Ovary (tissue), 9 donors: ENCODE results near the gene SLIT3. TPM values are rescaled to one million over a fixed set of nuclear protein-coding genes. Genes with fewer than 3 reads are reported as not detected.

Experiments
- DNase-seq, 5 donors: peaks; one replicate each; pipeline ENCODE4 v3.0.0-alpha.2; 2019 to 2020
- H3K27ac ChIP-seq, 2 donors: fragments of 200-600 bp; one replicate each; pipeline versions ENCODE4 v1.5.1 to v1.8.0; 2019 to 2022
- H3K27me3 ChIP-seq: fragments of 200-600 bp; one replicate; pipeline ENCODE4 v1.8.0; 2022
- H3K36me3 ChIP-seq: fragments of 200-600 bp; sonication (generic); one replicate; pipeline ENCODE4 v1.5.1; 2019
- H3K4me1 ChIP-seq: one replicate; pipeline ENCODE4 v1.8.1; 2013; ENCODE audit warnings: mild to moderate bottlenecking, moderate library complexity; ENCODE audit not compliant: insufficient read depth
- H3K4me3 ChIP-seq: fragments of 200-600 bp; sonication (generic); one replicate; pipeline ENCODE4 v1.5.1; 2017
- H3K9me3 ChIP-seq, 2 donors: fragments of 200-600 bp in 1 of 2; sonication (generic) in 1 of 2; one replicate each; pipeline versions ENCODE4 v1.5.1 to v1.8.1; 2013 to 2019; ENCODE audit warnings: mild to moderate bottlenecking in 1 of 2, moderate library complexity in 1 of 2
- CTCF ChIP-seq, 3 donors: fragments of 450-650 bp in 2 of 3; fragments of 200-600 bp in 1 of 3; IDR thresholded peaks; one replicate each; pipeline versions ENCODE4 v1.5.1 to v1.8.0; 2016 to 2022; ENCODE audit warnings: antibody characterized with exemption in 3 of 3, mild to moderate bottlenecking in 1 of 3
- EP300 ChIP-seq: sonication (generic); formaldehyde crosslinking; IDR thresholded peaks from one replicate; pipeline ENCODE4 v1.6.1; 2017; ENCODE audit warnings: antibody characterized with exemption
- POLR2A ChIP-seq: fragments of 450-650 bp; IDR thresholded peaks from one replicate; pipeline ENCODE4 v1.6.1; 2017; ENCODE audit warnings: antibody characterized with exemption, mild to moderate bottlenecking, moderate library complexity
- WGBS, 3 donors: extraction: QIAGEN DNeasy Blood & Tissue Kit in 1 of 3; methylation state at CpG; one replicate each; pipeline versions ENCODE4 v1.1.5 to v1.1.7; 2013 to 2017; 5-methylcytosine and 5-hydroxymethylcytosine counted together
- intact Hi-C, 4 donors: fragments of 100-400 bp; cut with DNase I; formaldehyde crosslinking; loops; one replicate each; pipeline versions ENCODE4 v1.11.0 to v1.15.1; 2022 to 2023
- polyA plus RNA-seq, 2 donors: library from polyadenylated mRNA; stranded (reverse); fragments of 200-250 nt in 1 of 2; fragments of 350-450 nt in 1 of 2; fragmentation: Illumina TruSeq in 1 of 2; extraction: RNeasy Lipid Tissue Mini Kit (QIAGEN cat#74804) in 1 of 2; gene quantifications; one replicate each; pipeline ENCODE4 v1.2.3, GENCODE V29; 2013 to 2014
- total RNA-seq, 7 donors: library from RNA; depleted of rRNA in 2 of 7; stranded (reverse); fragments of >200 nt in 2 of 7; fragmentation: NEBNext Ultra II Directional in 3 of 7; extraction: Animal tissue kit (Norgen Biotek cat#: 25700) in 3 of 7; gene quantifications; one replicate each; pipeline versions ENCODE4 v1.1.0 to v1.2.4, GENCODE V29; 2016 to 2023
- donor health status: DM: no; HTN: no; CAD: no; lungs with moderate emphysema.
- donor health status: DM: no; HTN: no; CAD: no.
- donor health status: Bipolar disorder and iron deficiency.
- donor health status: DM: yes; HTN: yes; CAD: no.
- donor health status: DM: no; HTN: no; CAD: no.
- donor health status: DM: yes; HTN: yes; CAD: no.

The SLIT3 gene
- total and polyA plus RNA-seq, 9 donors: 10.3 to 106 (median 24.4) TPM

DNA sequence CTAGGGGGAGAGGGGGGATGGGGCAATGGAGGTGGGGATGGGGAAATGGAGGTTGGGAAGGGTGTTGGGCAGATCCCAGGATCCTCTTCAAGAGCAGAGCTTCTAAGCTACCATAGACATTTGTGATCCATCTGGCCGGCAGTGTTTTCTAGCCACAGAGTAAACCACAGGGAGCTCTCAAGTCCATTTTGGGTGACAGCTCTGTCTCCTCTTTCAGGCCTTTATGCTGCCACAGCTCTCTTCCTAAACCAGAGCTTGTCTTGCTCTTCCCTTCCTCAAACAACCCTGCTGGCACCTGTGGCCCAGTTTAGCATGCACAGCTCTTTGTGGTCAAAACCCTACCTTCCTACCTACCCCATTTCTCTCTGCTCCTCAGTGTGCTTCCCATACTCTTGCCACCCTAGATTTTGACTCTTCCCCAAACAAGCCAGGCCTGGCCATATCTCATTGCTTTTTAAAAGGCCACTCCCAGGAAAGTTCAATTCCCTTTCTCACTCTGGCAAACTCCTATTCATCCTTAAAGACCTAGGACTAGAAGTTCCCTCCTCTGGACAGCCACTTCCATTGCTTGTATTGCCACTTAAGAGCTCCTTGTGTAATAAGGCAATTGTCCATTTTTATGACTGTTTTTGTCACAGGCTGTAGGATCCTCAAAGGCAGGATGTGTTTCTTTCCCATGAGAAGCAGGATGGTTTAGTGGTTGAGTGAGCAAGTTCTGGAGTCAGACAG, 637.5 kb downstream of the SLIT3 start:
- Histone ChIP-seq H3K4me3 (no peak overlapping the region), H3K36me3 (no peaks in the 10 kb centered on the region), H3K4me1 (no peaks in the 10 kb centered on the region), H3K27me3 (no peaks in the 10 kb centered on the region), H3K27ac (no peak overlapping the region), H3K9me3 (no peaks in the 10 kb centered on the region)
- TF ChIP-seq CTCF (IDR thresholded peaks at IDR 0.05) (no peak), POLR2A (no peak), EP300 (no peak)
- intact Hi-C loops: no loop called here
- WGBS, 3 donors: 77 to 90% (median 83%) methylated on average over 1 of the region's 1 CpG
- DNase-seq: no peak

GRCh38 chr5:168661593-168662485, 639.1 kb downstream of the SLIT3 start:
- H3K27ac ChIP-seq: no peak overlapping the region
- intact Hi-C loops: no loop called here
- no peak for TF ChIP-seq CTCF (IDR thresholded peaks at IDR 0.05)
- TF ChIP-seq POLR2A: no peak
- no peak for TF ChIP-seq EP300
- 66 to 76% (median 70%) methylated on average over 3 of the region's 3 CpGs for WGBS, 3 donors
- peaks cover 1% of the 10 kb centered on the region for H3K4me1 ChIP-seq
- no peaks in the 10 kb centered on the region for H3K9me3 ChIP-seq
- DNase-seq: no peak
- H3K27me3 ChIP-seq: no peaks in the 10 kb centered on the region
- H3K36me3 ChIP-seq: no peaks in the 10 kb centered on the region
- H3K4me3 ChIP-seq: no peak overlapping the region

- H3K27ac ChIP-seq: no peak overlapping the region
Observed at GRCh38 chr5:168660691-168661090, 640.2 kb downstream of the SLIT3 start.

More at GRCh38 chr5:168660691-168661090, 640.2 kb downstream of the SLIT3 start:
- H3K4me3 ChIP-seq: no peak overlapping the region
- TF ChIP-seq CTCF (IDR thresholded peaks at IDR 0.05) (no peak), POLR2A (no peak), EP300 (no peak)
- WGBS, 3 donors: 58 to 79% (median 69%) methylated on average over 4 of the region's 4 CpGs
- peaks cover 1% of the 10 kb centered on the region for H3K4me1 ChIP-seq
- no peaks in the 10 kb centered on the region for H3K27me3 ChIP-seq
- intact Hi-C loops: no loop called here
- no peaks in the 10 kb centered on the region for H3K36me3 ChIP-seq
- H3K9me3 ChIP-seq: no peaks in the 10 kb centered on the region
- DNase-seq: no peak
